ENCODE measurements around the gene ZNF668. TPM values are rescaled to one million over a fixed set of nuclear protein-coding genes. Genes with fewer than 3 reads are reported as not detected.

ZNF668 gene
- total and polyA plus RNA-seq, 2 experiments from 2014 or later, result 6.2 to 13.1 TPM

DNA sequence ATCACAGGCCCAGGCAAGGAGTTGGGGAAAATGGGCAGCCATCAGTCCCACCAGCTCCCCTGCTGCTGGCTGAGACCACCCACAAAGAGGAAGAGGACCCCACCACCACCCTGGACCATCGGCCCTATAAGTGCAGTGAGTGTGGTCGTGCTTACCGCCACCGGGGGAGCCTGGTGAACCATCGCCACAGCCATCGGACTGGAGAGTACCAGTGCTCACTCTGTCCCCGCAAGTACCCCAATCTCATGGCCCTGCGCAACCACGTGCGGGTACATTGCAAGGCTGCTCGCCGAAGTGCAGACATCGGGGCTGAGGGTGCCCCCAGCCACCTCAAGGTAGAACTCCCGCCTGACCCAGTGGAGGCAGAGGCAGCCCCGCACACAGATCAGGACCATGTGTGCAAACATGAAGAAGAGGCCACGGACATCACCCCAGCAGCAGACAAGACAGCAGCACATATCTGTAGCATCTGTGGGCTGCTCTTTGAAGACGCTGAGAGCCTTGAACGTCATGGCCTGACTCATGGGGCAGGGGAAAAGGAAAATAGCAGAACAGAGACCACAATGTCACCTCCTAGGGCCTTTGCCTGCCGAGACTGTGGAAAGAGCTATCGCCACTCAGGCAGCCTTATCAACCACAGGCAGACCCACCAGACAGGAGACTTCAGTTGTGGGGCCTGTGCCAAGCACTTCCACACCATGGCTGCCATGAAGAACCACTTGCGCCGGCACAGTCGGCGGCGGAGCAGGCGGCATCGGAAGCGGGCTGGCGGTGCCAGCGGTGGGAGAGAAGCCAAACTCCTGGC lies 3.8 kb upstream of the ZNF668 start (continued):
- TF ChIP-seq, protein P1, sequence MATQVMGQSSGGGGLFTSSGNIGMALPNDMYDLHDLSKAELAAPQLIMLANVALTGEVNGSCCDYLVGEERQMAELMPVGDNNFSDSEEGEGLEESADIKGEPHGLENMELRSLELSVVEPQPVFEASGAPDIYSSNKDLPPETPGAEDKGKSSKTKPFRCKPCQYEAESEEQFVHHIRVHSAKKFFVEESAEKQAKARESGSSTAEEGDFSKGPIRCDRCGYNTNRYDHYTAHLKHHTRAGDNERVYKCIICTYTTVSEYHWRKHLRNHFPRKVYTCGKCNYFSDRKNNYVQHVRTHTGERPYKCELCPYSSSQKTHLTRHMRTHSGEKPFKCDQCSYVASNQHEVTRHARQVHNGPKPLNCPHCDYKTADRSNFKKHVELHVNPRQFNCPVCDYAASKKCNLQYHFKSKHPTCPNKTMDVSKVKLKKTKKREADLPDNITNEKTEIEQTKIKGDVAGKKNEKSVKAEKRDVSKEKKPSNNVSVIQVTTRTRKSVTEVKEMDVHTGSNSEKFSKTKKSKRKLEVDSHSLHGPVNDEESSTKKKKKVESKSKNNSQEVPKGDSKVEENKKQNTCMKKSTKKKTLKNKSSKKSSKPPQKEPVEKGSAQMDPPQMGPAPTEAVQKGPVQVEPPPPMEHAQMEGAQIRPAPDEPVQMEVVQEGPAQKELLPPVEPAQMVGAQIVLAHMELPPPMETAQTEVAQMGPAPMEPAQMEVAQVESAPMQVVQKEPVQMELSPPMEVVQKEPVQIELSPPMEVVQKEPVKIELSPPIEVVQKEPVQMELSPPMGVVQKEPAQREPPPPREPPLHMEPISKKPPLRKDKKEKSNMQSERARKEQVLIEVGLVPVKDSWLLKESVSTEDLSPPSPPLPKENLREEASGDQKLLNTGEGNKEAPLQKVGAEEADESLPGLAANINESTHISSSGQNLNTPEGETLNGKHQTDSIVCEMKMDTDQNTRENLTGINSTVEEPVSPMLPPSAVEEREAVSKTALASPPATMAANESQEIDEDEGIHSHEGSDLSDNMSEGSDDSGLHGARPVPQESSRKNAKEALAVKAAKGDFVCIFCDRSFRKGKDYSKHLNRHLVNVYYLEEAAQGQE (IDR thresholded peaks at IDR 0.05; ENCODE audit: unreplicated experiment), result no peak
- TF ChIP-seq POLR2AphosphoS5 (IDR thresholded peaks at IDR 0.05; ENCODE audit: low read depth) (no peak), CREB1 (CRISPR knock-in tag; IDR thresholded peaks at IDR 0.05; ENCODE audit: low read depth) (no peak), ZNF114 (CRISPR knock-in tag; IDR thresholded peaks at IDR 0.05) (no peak), CTCF (conservative IDR thresholded peaks at IDR 0.05; ENCODE audit: low read depth in 2 of 2) (no peak; a peak in 1 of 4 replicates)

- Histone ChIP-seq H3K4me1 (ENCODE audit: insufficient read depth) (peaks cover 8% of the 10 kb centered on the region), H3K4me3 (no peak overlapping the region), H3K9me2 (ENCODE audit: insufficient read depth) (no peaks in the 10 kb centered on the region), H3K36me3 (ENCODE audit: insufficient read depth) (peaks cover 7% of the 10 kb centered on the region; the same call in 1 of the 2 replicates), H3K79me2 (replicated peaks; ENCODE audit: insufficient read depth) (peaks cover 31% of the 10 kb centered on the region), H3K27ac (ENCODE audit: low read depth) (no peak overlapping the region), H3K4me2 (no peak overlapping the region), H3F3A (replicated peaks; ENCODE audit: low read depth) (no peaks in the 10 kb centered on the region), H2AFZ (no peak overlapping the region), H4K20me1 (replicated peaks; ENCODE audit: insufficient read depth) (no peaks in the 10 kb centered on the region; the same call in 1 of the 2 replicates), H3K27me3 (ENCODE audit: insufficient read depth) (no peaks in the 10 kb centered on the region)
- no peaks in the 10 kb centered on the region; the same call in 2 of the 3 replicates for H3K9me3 Mint-ChIP-seq
- peaks cover 8% of the 10 kb centered on the region for H3K27me3 Mint-ChIP-seq (ENCODE audit: insufficient read depth, low read depth, poor library complexity)
- H3K4me3 Mint-ChIP-seq, result no peak overlapping the region
- TF ChIP-seq ZNF331 (CRISPR knock-in tag; IDR thresholded peaks at IDR 0.05; ENCODE audit: low read depth) (no peak), EZH2 (IDR thresholded peaks at IDR 0.05; ENCODE audit: low read depth, unreplicated experiment) (no peak), CTCF (conservative IDR thresholded peaks at IDR 0.05; ENCODE audit: low read depth in 2 of 2) (no peak), JUNB (IDR thresholded peaks at IDR 0.05; ENCODE audit: unreplicated experiment) (no peak), POLR2AphosphoS5 (IDR thresholded peaks at IDR 0.05; ENCODE audit: low read depth) (no peak), ETS1 (IDR thresholded peaks at IDR 0.05) (no peak), NANOG (IDR thresholded peaks at IDR 0.05; ENCODE audit: borderline replicate concordance) (no peak)
- H3K4me1 Mint-ChIP-seq, result peaks cover 14% of the 10 kb centered on the region
- H3K27ac Mint-ChIP-seq, result no peak overlapping the region
- H3K36me3 Mint-ChIP-seq (ENCODE audit: low read depth), result peaks cover 50% of the 10 kb centered on the region
- no peak for ATAC-seq
- DNase-seq (ENCODE audit: low spot score), result no peak
Observed at GRCh38 chr16:31077024-31077423, 3.0 kb upstream of the ZNF668 start.
